K562 (cell line): ENCODE data around the gene STUM. TPM values are rescaled to one million over a fixed set of nuclear protein-coding genes. Genes with fewer than 3 reads are reported as not detected.

Experiments used
- ATAC-seq: fragments of 200-7000 bp; cut with Tn5 transposase; 3 replicates; pipeline ENCODE4 v1.9.1; 2020; ENCODE audit warnings: moderate library complexity
- BruUV-seq: library from RNA; stranded (reverse); fragments of 400-500 nt; replicated peaks from 2 replicates; lab custom pipeline; 2021; lab: Mats Ljungman, UMichigan
- CTCF ChIA-PET: fragments of 300-600 bp; formaldehyde crosslinking; extraction: SDS; loops from one replicate; lab custom pipeline; 2021; ENCODE audit warnings: low intra/inter-chr PET ratio; lab: Yijun Ruan, JAX
- POLR2A ChIA-PET: fragments of 300-600, 350-650 bp; sonication (Branson Sonifier 250); formaldehyde crosslinking; extraction: SDS; loops from one replicate; lab custom pipeline; 2021; ENCODE audit warnings: antibody characterized with exemption, inconsistent platforms; lab: Yijun Ruan, JAX
- DNase-seq, 4 experiments: peaks; one replicate each; pipeline versions ENCODE4 v3.0.0 to v3.0.0-alpha.2; 2011 to 2018; ENCODE audit warnings: low spot score in 3 of 4, mixed read lengths in 3 of 4; ENCODE audit errors: extremely low read depth in 1 of 4
- FAIRE-seq: peaks from 2 replicates; lab custom pipeline; 2011; peaks lifted over from hg19 to GRCh38; lab: Jason Lieb, UNC
- H2AFZ ChIP-seq: 2 replicates; pipeline ENCODE4 v1.6.0; 2011; ENCODE audit warnings: low read depth, low read length, control low read depth, inconsistent platforms
- H3K27ac ChIP-seq: fragments of 200-600 bp; 3 replicates; pipeline ENCODE4 v1.8.0; 2011; ENCODE audit warnings: low read depth, mild to moderate bottlenecking, control low read depth, inconsistent platforms, low read length, moderate library complexity, mixed read lengths; ENCODE audit errors: extremely low read depth
- H3K27me3 ChIP-seq, 2 experiments: fragments of 300-600 bp in 1 of 2; 2 replicates in 1 of 2; 3 replicates in 1 of 2; pipeline versions ENCODE4 v1.6.0 to v1.8.0; 2011; ENCODE audit warnings: inconsistent platforms in 2 of 2, low read length in 2 of 2, mild to moderate bottlenecking in 1 of 2, mixed read lengths in 1 of 2, moderate library complexity in 1 of 2; ENCODE audit not compliant: control insufficient read depth in 2 of 2, insufficient read depth in 2 of 2
- H3K36me3 ChIP-seq: fragments of 300-600 bp; 3 replicates; pipeline ENCODE4 v1.8.0; 2011; ENCODE audit warnings: mild to moderate bottlenecking, low read length, inconsistent platforms; ENCODE audit not compliant: control insufficient read depth, insufficient read depth
- H3K4me1 ChIP-seq, 2 experiments: fragments of 200-600 bp in 1 of 2; replicated peaks in 1 of 2; 2 replicates in 1 of 2; 3 replicates in 1 of 2; pipeline versions ENCODE4 v1.5.1 to v1.8.0; 2011; ENCODE audit warnings: inconsistent platforms in 2 of 2, low read length in 2 of 2, mild to moderate bottlenecking in 1 of 2, mixed read lengths in 1 of 2, moderate library complexity in 1 of 2; ENCODE audit not compliant: control insufficient read depth in 2 of 2, insufficient read depth in 2 of 2
- H3K4me2 ChIP-seq: 2 replicates; pipeline ENCODE4 v1.6.1; 2011; ENCODE audit warnings: low read length, control low read depth, inconsistent platforms, mixed read lengths; ENCODE audit not compliant: insufficient read depth
- H3K4me3 ChIP-seq: fragments of 200-600 bp; sonication (generic), shearing (Covaris generic); 2 replicates; pipeline ENCODE4 v1.5.1; 2016; ENCODE audit warnings: control low read depth, inconsistent platforms
- H3K79me2 ChIP-seq: fragments of 200-600 bp; 3 replicates; pipeline ENCODE4 v1.8.0; 2011; ENCODE audit warnings: low read length, inconsistent platforms; ENCODE audit not compliant: control insufficient read depth, insufficient read depth
- H3K9ac ChIP-seq, 2 experiments: 2 replicates each; pipeline versions ENCODE4 v1.6.0 to v1.6.1; 2011; ENCODE audit warnings: low read depth in 2 of 2, low read length in 2 of 2, control low read depth in 1 of 2, inconsistent platforms in 1 of 2, mild to moderate bottlenecking in 1 of 2, mixed read lengths in 1 of 2; ENCODE audit not compliant: insufficient read depth in 1 of 2
- H3K9me1 ChIP-seq: one replicate; pipeline ENCODE4 v1.6.0; 2011; ENCODE audit warnings: inconsistent platforms, mild to moderate bottlenecking, low read length, moderate library complexity; ENCODE audit not compliant: control insufficient read depth, insufficient read depth
- H3K9me3 ChIP-seq: replicated peaks from 2 replicates; pipeline ENCODE4 v1.5.1; 2011; ENCODE audit warnings: low read depth, low read length, inconsistent platforms; ENCODE audit not compliant: control insufficient read depth, insufficient read depth
- H4K20me1 ChIP-seq: replicated peaks from 2 replicates; pipeline ENCODE4 v1.6.1; 2011; ENCODE audit warnings: low read length, inconsistent platforms, mixed read lengths; ENCODE audit not compliant: control insufficient read depth, insufficient read depth
- CEBPZ ChIP-seq: fragments of 150-350 bp; IDR thresholded peaks from 2 replicates; pipeline ENCODE4 v1.6.1; 2014; ENCODE audit warnings: low read depth, mild to moderate bottlenecking, low read length, borderline replicate concordance
- CTCF ChIP-seq, 3 experiments: IDR thresholded peaks in 2 of 3; conservative IDR thresholded peaks in 1 of 3; 2 replicates each; pipeline ENCODE4 v1.5.1; 2011 to 2012; ENCODE audit warnings: low read length in 3 of 3, mild to moderate bottlenecking in 3 of 3, control low read depth in 2 of 3, improper control_type of control experiment in 1 of 3, inconsistent platforms in 1 of 3, low read depth in 1 of 3, mixed read lengths in 1 of 3, moderate library complexity in 1 of 3; ENCODE audit not compliant: insufficient read depth in 2 of 3
- IRF2 ChIP-seq: sonication (generic); formaldehyde crosslinking; IDR thresholded peaks from 2 replicates; pipeline ENCODE4 v1.8.1; 2022; ENCODE audit warnings: mild to moderate bottlenecking, missing genetic modification reagents
- U2AF2 ChIP-seq: fragments of 200-400 bp; formaldehyde crosslinking; optimal IDR thresholded peaks from 2 replicates; pipeline ENCODE3; 2017; ENCODE audit warnings: low read depth, mild to moderate bottlenecking, low read length
- ZNF311 ChIP-seq: fragments of 250-450 bp; sonication (Bioruptor Pico); IDR thresholded peaks from 2 replicates; pipeline ENCODE4 v1.4.0; 2020; ENCODE audit warnings: mild to moderate bottlenecking, moderate library complexity
- WGBS: fragments of 100-300 bp; shearing (Covaris generic); methylation state at CpG from one replicate; pipeline ENCODE4 v1.1.6; 2016; ENCODE audit warnings: low coverage, mixed read lengths; ENCODE audit not compliant: insufficient coverage; ENCODE audit errors: missing lambda C conversion rate; 5-methylcytosine and 5-hydroxymethylcytosine counted together
- in situ Hi-C: fragments of 300-500 bp; cut with MboI; formaldehyde crosslinking; loops from 4 replicates; pipeline ENCODE4 v1.15.0; 2018; ENCODE audit warnings: inconsistent platforms, mixed read lengths
- intact Hi-C: fragments of 100-400 bp; cut with micrococcal nuclease; formaldehyde crosslinking; loops from 2 replicates; pipeline ENCODE4 v1.14.2; 2022
- polyA plus RNA-seq, 8 experiments: library from polyadenylated mRNA; depleted of rRNA in 4 of 8; stranded (reverse) in 5 of 8; unstranded in 3 of 8; fragments of >200 nt; fragmentation: Nextera tagmentation in 2 of 8; fragmentation: Illumina TruSeq in 1 of 8; extraction: Ambion mirVana in 2 of 8; extraction: Trizol in 1 of 8; gene quantifications; 2 replicates each; pipeline versions ENCODE4 v1.2.1 to v1.2.3, GENCODE V29; 2011 to 2014; ENCODE audit warnings: inconsistent platforms in 1 of 8, missing spikeins in 1 of 8
- total RNA-seq, 7 experiments: library from RNA; depleted of rRNA in 6 of 7; stranded (reverse); fragments of >200 nt in 6 of 7; fragmentation: Illumina TruSeq in 2 of 7; extraction: Trizol in 2 of 7; gene quantifications; 2 replicates each; pipeline versions ENCODE4 v1.2.1 to v1.2.3, GENCODE V29; 2011 to 2021; ENCODE audit warnings: low replicate concordance in 1 of 7

The STUM gene
- total and polyA plus RNA-seq, 9 of the 15 experiments (the other 6 are each of a cell fraction or from before 2014, with no cell fraction given): not detected

GRCh38 chr1:226610671-226611070 is 62.1 kb downstream of the STUM start:
- no peak for DNase-seq
- no peaks in the 10 kb centered on the region for H3K9me3 ChIP-seq
- 2% methylated on average over 7 of the region's 7 CpGs for WGBS
- FAIRE-seq: no peak
- H3K4me2 ChIP-seq: no peak overlapping the region
- in situ Hi-C loops: no loop called here
- H3K27ac ChIP-seq: no peak overlapping the region
- no peak overlapping the region for H2AFZ ChIP-seq
- H3K4me3 ChIP-seq: no peak overlapping the region
- no peak overlapping the region for H3K9ac ChIP-seq
- no peaks in the 10 kb centered on the region for H3K4me1 ChIP-seq
- intact Hi-C loops: no loop called here
- H3K27me3 ChIP-seq: peaks cover 26 to 52% of the 10 kb centered on the region in 2 experiments; a peak in 4 of 5 replicates
- ATAC-seq: no peak
- no TSS peak for BruUV-seq
- CTCF ChIA-PET: no interaction called here
- POLR2A ChIA-PET: interaction anchor here (0.7 kb wide), 1 partner anchor 505 kb away, joined by 3 read pairs; no protein-coding TSS in a partner anchor
- TF ChIP-seq IRF2 (CRISPR knock-in tag) (0 out of 2 replicates have a peak, but pooled peaks have one; percentile 30), U2AF2 (no peak), ZNF311 (no peak)
- H3K36me3 ChIP-seq: no peaks in the 10 kb centered on the region
- no peaks in the 10 kb centered on the region for H3K79me2 ChIP-seq
- H3K9me1 ChIP-seq: peaks cover 7% of the 10 kb centered on the region
- H4K20me1 ChIP-seq: no peaks in the 10 kb centered on the region; the same call in 1 of the 2 replicates

GRCh38 chr1:226611301-226611700 is 62.7 kb downstream of the STUM start:
- H3K4me2 ChIP-seq: no peak overlapping the region
- H3K9me1 ChIP-seq: peaks cover 7% of the 10 kb centered on the region
- ATAC-seq: no peak
- H4K20me1 ChIP-seq: no peaks in the 10 kb centered on the region; the same call in 1 of the 2 replicates
- H3K9ac ChIP-seq: no peak overlapping the region
- in situ Hi-C loops: no loop called here
- no peak overlapping the region for H3K4me3 ChIP-seq
- FAIRE-seq: no peak
- no TSS peak for BruUV-seq
- 0 out of 6 replicates have a peak, but pooled peaks of 2 of the 3 experiments have one; percentile 4 to 19 for TF ChIP-seq CTCF (IDR thresholded peaks at IDR 0.05 in 2 of 3, conservative IDR thresholded peaks at IDR 0.05 in 1 of 3; ENCODE audit: insufficient read depth in 2 of 3, low read depth in 1 of 3, low read length in 3 of 3)
- no peak for TF ChIP-seq CEBPZ
- H3K4me1 ChIP-seq: no peaks in the 10 kb centered on the region
- under 1% methylated on average over 8 of the region's 8 CpGs for WGBS
- no peaks in the 10 kb centered on the region for H3K36me3 ChIP-seq
- no peak for DNase-seq
- intact Hi-C loops: no loop called here
- peaks cover 23 to 51% of the 10 kb centered on the region in 2 experiments; a peak in 4 of 5 replicates for H3K27me3 ChIP-seq
- no peak overlapping the region for H3K27ac ChIP-seq
- POLR2A ChIA-PET: no interaction called here
- H3K79me2 ChIP-seq: no peaks in the 10 kb centered on the region
- H2AFZ ChIP-seq: no peak overlapping the region
- H3K9me3 ChIP-seq: no peaks in the 10 kb centered on the region
- CTCF ChIA-PET: no interaction called here
